Measurements from ENCODE around the gene NME4.

NME4 gene

DNA sequence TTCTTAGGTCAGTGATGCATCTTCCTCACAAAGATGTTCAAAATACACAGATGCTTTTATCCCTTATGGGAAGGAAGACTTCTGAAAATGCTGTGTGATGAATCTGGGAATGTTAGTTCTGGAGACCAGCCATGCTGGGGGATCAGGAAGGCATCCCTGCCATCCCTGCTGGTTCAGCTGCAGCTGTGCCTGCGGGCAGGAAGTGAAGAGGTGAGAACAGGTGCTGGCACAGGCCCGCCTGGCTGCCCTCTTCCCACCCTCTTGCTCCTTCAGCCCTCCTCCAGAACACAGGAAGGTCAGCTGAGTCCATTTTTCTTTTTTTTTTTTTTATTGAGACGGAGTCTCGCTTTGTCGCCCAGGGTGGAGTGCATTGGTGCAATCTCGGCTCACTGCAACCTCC, 43.6 kb downstream of the NME4 start:
- no peak for DNase-seq

DNA sequence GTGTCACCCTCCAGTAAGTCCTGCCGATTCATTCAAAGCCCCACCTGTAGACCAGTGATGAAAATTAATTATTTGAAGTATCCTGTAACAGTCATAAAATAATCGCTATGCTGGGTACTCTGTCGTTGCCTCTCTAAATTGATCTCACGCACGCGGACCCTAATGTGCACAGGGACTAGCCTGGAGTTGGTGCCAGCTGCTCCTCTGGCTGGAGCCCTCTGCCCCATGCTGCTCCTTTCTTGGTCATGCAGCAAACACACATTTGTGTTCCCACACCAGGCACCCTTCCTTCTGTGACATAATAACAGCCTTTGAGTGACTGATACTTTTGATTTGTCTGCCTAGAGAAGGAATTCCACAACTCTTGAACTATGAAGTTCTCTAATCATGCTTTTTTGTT, 44.4 kb downstream of the NME4 start:
- DNase-seq = no peak

GRCh38 chr16:442976-443375, 46.0 kb downstream of the NME4 start:
- DNase-seq = no peak

GRCh38 chr16:444027-444426, 47.0 kb downstream of the NME4 start:
- no peak for DNase-seq

DNA sequence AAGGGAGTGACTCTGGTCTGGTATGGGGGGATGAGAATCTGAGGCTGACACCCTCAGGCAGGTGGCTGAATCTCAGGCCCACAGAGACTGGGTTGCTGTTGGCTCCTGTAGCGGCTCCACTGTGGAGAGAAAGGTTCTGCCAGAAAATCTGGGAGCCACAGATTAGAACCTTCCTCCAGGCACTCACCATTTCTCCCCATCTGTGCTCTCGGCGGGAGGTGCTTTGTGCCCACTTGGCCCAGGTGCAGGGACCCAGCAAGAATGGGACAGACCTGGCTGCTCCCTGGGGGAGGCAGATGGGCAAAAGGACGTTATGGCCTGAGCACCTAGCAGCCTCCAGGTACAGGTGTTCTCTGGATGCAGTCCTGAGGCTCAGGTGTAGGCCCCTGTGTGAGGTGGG, 48.6 kb downstream of the NME4 start:
- DNase-seq = peak; percentile 43 to 59

Measured in NCI-H524 (cell line).